Neuronal stem cell (in vitro differentiated cells): ENCODE results near the gene ASGR1.

Source experiments
- DNase-seq: peaks from one replicate; pipeline ENCODE4 v3.0.0-alpha.2; 2013; ENCODE audit warnings: low spot score
- H2AFZ ChIP-seq: one replicate; pipeline ENCODE4 v1.6.1; 2013; ENCODE audit warnings: mild to moderate bottlenecking, low read length, inconsistent platforms
- H2AK5ac ChIP-seq: 2 replicates; pipeline ENCODE4 v1.6.1; 2013; ENCODE audit warnings: low read depth, mild to moderate bottlenecking, inconsistent platforms, low read length, moderate library complexity, mixed read lengths
- H2BK120ac ChIP-seq: 2 replicates; pipeline ENCODE4 v1.6.1; 2013; ENCODE audit warnings: low read depth, mild to moderate bottlenecking, inconsistent platforms, low read length, moderate library complexity, mixed read lengths
- H2BK12ac ChIP-seq: one replicate; pipeline ENCODE4 v1.6.1; 2013; ENCODE audit warnings: low read length, inconsistent platforms
- H2BK15ac ChIP-seq: 2 replicates; pipeline ENCODE4 v1.6.1; 2013; ENCODE audit warnings: mild to moderate bottlenecking, low read length, inconsistent platforms, mixed read lengths
- H2BK5ac ChIP-seq: one replicate; pipeline ENCODE4 v1.6.1; 2013; ENCODE audit warnings: inconsistent platforms, mild to moderate bottlenecking, low read length, moderate library complexity
- H3K14ac ChIP-seq: one replicate; pipeline ENCODE4 v1.6.1; 2013; ENCODE audit warnings: low read length, inconsistent platforms
- H3K18ac ChIP-seq: 2 replicates; pipeline ENCODE4 v1.6.1; 2013; ENCODE audit warnings: low read length, inconsistent platforms
- H3K23ac ChIP-seq: 2 replicates; pipeline ENCODE4 v1.6.1; 2013; ENCODE audit warnings: low read depth, mild to moderate bottlenecking, mixed read lengths, low read length, inconsistent platforms; ENCODE audit not compliant: poor library complexity
- H3K27ac ChIP-seq: replicated peaks from 3 replicates; pipeline ENCODE4 v1.5.1; 2013; ENCODE audit warnings: low read length, inconsistent platforms
- H3K27me3 ChIP-seq, 3 experiments: 2 replicates each; pipeline ENCODE4 v1.6.1; 2013; ENCODE audit warnings: low read length in 3 of 3, mild to moderate bottlenecking in 2 of 3, inconsistent platforms in 1 of 3, low read depth in 1 of 3, mixed read lengths in 1 of 3, moderate library complexity in 1 of 3; ENCODE audit not compliant: control insufficient read depth in 3 of 3, insufficient read depth in 3 of 3
- H3K36me3 ChIP-seq, 2 donors: replicated peaks in 1 of 2; 2 replicates each; pipeline ENCODE4 v1.6.1; 2013; ENCODE audit warnings: low read length in 2 of 2; ENCODE audit not compliant: control insufficient read depth in 2 of 2, insufficient read depth in 2 of 2
- H3K4ac ChIP-seq: 2 replicates; pipeline ENCODE4 v1.6.1; 2013; ENCODE audit warnings: inconsistent platforms, mild to moderate bottlenecking, low read length, moderate library complexity
- H3K4me1 ChIP-seq, 2 donors: 1 replicate in 1 of 2; 2 replicates in 1 of 2; pipeline ENCODE4 v1.6.1; 2013; ENCODE audit warnings: low read length in 2 of 2, low read depth in 1 of 2; ENCODE audit not compliant: control insufficient read depth in 2 of 2, insufficient read depth in 1 of 2
- H3K4me2 ChIP-seq: one replicate; pipeline ENCODE4 v1.6.1; 2013; ENCODE audit warnings: mild to moderate bottlenecking, low read length, inconsistent platforms; ENCODE audit not compliant: insufficient read depth, poor library complexity, severe bottlenecking
- H3K4me3 ChIP-seq, 2 donors: 2 replicates each; pipeline ENCODE4 v1.5.1; 2013; ENCODE audit warnings: low read length in 2 of 2, mild to moderate bottlenecking in 2 of 2, inconsistent platforms in 1 of 2, moderate library complexity in 1 of 2
- H3K79me1 ChIP-seq: one replicate; pipeline ENCODE4 v1.6.1; 2013; ENCODE audit warnings: low read depth, mild to moderate bottlenecking, inconsistent platforms, low read length, moderate library complexity
- H3K9ac ChIP-seq: one replicate; pipeline ENCODE4 v1.6.1; 2013; ENCODE audit warnings: mild to moderate bottlenecking, low read depth, low read length, inconsistent platforms; ENCODE audit not compliant: poor library complexity
- H3K9me3 ChIP-seq, 2 donors: replicated peaks in 1 of 2; 2 replicates each; pipeline versions ENCODE3 to v1.6.1; 2013; ENCODE audit warnings: low read length in 2 of 2, mild to moderate bottlenecking in 2 of 2, inconsistent platforms in 1 of 2, low read depth in 1 of 2, mixed read lengths in 1 of 2, moderate library complexity in 1 of 2; ENCODE audit not compliant: control insufficient read depth in 2 of 2, insufficient read depth in 1 of 2
- H4K8ac ChIP-seq: one replicate; pipeline ENCODE4 v1.6.1; 2013; ENCODE audit warnings: low read depth, mild to moderate bottlenecking, inconsistent platforms, low read length, moderate library complexity
- H4K91ac ChIP-seq: one replicate; pipeline ENCODE4 v1.6.1; 2013; ENCODE audit warnings: low read length, low read depth, mild to moderate bottlenecking, inconsistent platforms; ENCODE audit not compliant: poor library complexity
- WGBS, 2 donors: extraction: QIAGEN DNeasy Blood & Tissue Kit; methylation state at CpG; one replicate each; pipeline ENCODE4 v1.1.7; 2013; ENCODE audit warnings: missing lambda C conversion rate in 2 of 2, mixed read lengths in 1 of 2; ENCODE audit not compliant: insufficient read length in 2 of 2, insufficient replicate concordance in 1 of 2; ENCODE audit errors: extremely low coverage in 2 of 2; 5-methylcytosine and 5-hydroxymethylcytosine counted together

ASGR1 gene

GRCh38 chr17:7205561-7205960 lies 26.4 kb upstream of the ASGR1 start:
- no peak overlapping the region for H2BK120ac ChIP-seq
- peaks cover 0 to 3% of the 10 kb centered on the region in 2 donors for H3K9me3 ChIP-seq
- peaks cover 8% of the 10 kb centered on the region for H3K79me1 ChIP-seq
- H3K27me3 ChIP-seq, result no peaks in the 10 kb centered on the region
- peaks cover 21 to 37% of the 10 kb centered on the region in 2 donors for H3K36me3 ChIP-seq
- peak overlapping the region; percentile 41 to 44 for H3K4me3 ChIP-seq
- peak overlapping the region; percentile 95 for H3K27ac ChIP-seq
- no CpG with 5 or more reads among the region's 15 CpGs for WGBS, 2 donors
- H2BK12ac ChIP-seq, result no peak overlapping the region
- no peak overlapping the region for H3K23ac ChIP-seq
- no peak overlapping the region for H4K8ac ChIP-seq
- H3K9ac ChIP-seq, result no peak overlapping the region
- no peak overlapping the region for H2BK15ac ChIP-seq
- peaks cover 36 to 37% of the 10 kb centered on the region in 2 donors for H3K4me1 ChIP-seq
- no peak for DNase-seq
- no peak overlapping the region for H3K18ac ChIP-seq
- H2AFZ ChIP-seq, result peak overlapping the region; percentile 88
- no peak overlapping the region for H3K14ac ChIP-seq
- H3K4ac ChIP-seq, result no peak overlapping the region
- H2AK5ac ChIP-seq, result no peak overlapping the region
- peak overlapping the region; percentile 71 for H3K4me2 ChIP-seq
- no peak overlapping the region for H4K91ac ChIP-seq
- no peak overlapping the region for H2BK5ac ChIP-seq

GRCh38 chr17:7204828-7205461 lies 25.8 kb upstream of the ASGR1 start:
- peak overlapping the region; percentile 88 for H2AFZ ChIP-seq
- H3K36me3 ChIP-seq, result peaks cover 21 to 41% of the 10 kb centered on the region in 2 donors
- no peak overlapping the region for H2BK12ac ChIP-seq
- H2BK120ac ChIP-seq, result no peak overlapping the region
- H3K23ac ChIP-seq, result no peak overlapping the region
- no peak overlapping the region for H2BK15ac ChIP-seq
- peaks cover 36% of the 10 kb centered on the region in 2 donors for H3K4me1 ChIP-seq
- no peak overlapping the region for H4K91ac ChIP-seq
- H3K4ac ChIP-seq, result no peak overlapping the region
- peak overlapping the region; percentile 41 to 89 for H3K4me3 ChIP-seq
- peak overlapping the region; percentile 17 for H3K9ac ChIP-seq
- no peaks in the 10 kb centered on the region for H3K27me3 ChIP-seq
- no peak overlapping the region for H2AK5ac ChIP-seq
- peak overlapping the region; percentile 86 for H3K18ac ChIP-seq
- WGBS, 2 donors, result no CpG with 5 or more reads among the region's 34 CpGs
- peak overlapping the region; percentile 19 for H2BK5ac ChIP-seq
- no peak overlapping the region for H4K8ac ChIP-seq
- peaks cover 0 to 3% of the 10 kb centered on the region in 2 donors for H3K9me3 ChIP-seq
- DNase-seq, result peak; percentile 96
- H3K14ac ChIP-seq, result no peak overlapping the region
- peak overlapping the region; percentile 95 for H3K27ac ChIP-seq
- H3K4me2 ChIP-seq, result peak overlapping the region; percentile 71
- peaks cover 8% of the 10 kb centered on the region for H3K79me1 ChIP-seq

GRCh38 chr17:7204336-7204735 lies 25.2 kb upstream of the ASGR1 start:
- Histone ChIP-seq H3K9ac (peak overlapping the region; percentile 65), H3K18ac (peak overlapping the region; percentile 95), H3K4me3 (peak overlapping the region in 1 of 2 donors; percentile 41), H4K8ac (no peak overlapping the region), H2BK15ac (no peak overlapping the region), H3K4me1 (peaks cover 36% of the 10 kb centered on the region in 2 donors), H3K9me3 (peaks cover 0 to 3% of the 10 kb centered on the region in 2 donors), H3K23ac (peak overlapping the region; percentile 81), H3K79me1 (peaks cover 8% of the 10 kb centered on the region), H2BK5ac (peak overlapping the region; percentile 19), H3K27me3 (no peaks in the 10 kb centered on the region), H3K4ac (peak overlapping the region; percentile 78), H2AFZ (peak overlapping the region; percentile 88), H2AK5ac (peak overlapping the region; percentile 95), H2BK120ac (no peak overlapping the region), H3K27ac (peak overlapping the region; percentile 95), H3K36me3 (peaks cover 21 to 43% of the 10 kb centered on the region in 2 donors), H2BK12ac (peak overlapping the region; percentile 96), H4K91ac (peak overlapping the region; percentile 77), H3K4me2 (peak overlapping the region; percentile 71), H3K14ac (no peak overlapping the region)
- no CpG with 5 or more reads among the region's 15 CpGs for WGBS, 2 donors
- DNase-seq, result no peak

GRCh38 chr17:7203391-7203790 lies 24.2 kb upstream of the ASGR1 start:
- H3K14ac ChIP-seq, result no peak overlapping the region
- H4K91ac ChIP-seq, result no peak overlapping the region
- no peaks in the 10 kb centered on the region for H3K27me3 ChIP-seq
- no peak overlapping the region for H3K23ac ChIP-seq
- no peak overlapping the region for H2BK15ac ChIP-seq
- no peak overlapping the region for H3K18ac ChIP-seq
- peaks cover 26 to 28% of the 10 kb centered on the region in 2 donors for H3K4me1 ChIP-seq
- no peak overlapping the region for H2AFZ ChIP-seq
- DNase-seq, result no peak
- no peak overlapping the region for H2AK5ac ChIP-seq
- peak overlapping the region; percentile 19 for H2BK5ac ChIP-seq
- peaks cover 21 to 47% of the 10 kb centered on the region in 2 donors for H3K36me3 ChIP-seq
- no peak overlapping the region for H3K4me2 ChIP-seq
- H3K9ac ChIP-seq, result no peak overlapping the region
- peaks cover 8% of the 10 kb centered on the region for H3K79me1 ChIP-seq
- no peak overlapping the region for H3K27ac ChIP-seq
- H4K8ac ChIP-seq, result no peak overlapping the region
- peaks cover 0 to 1% of the 10 kb centered on the region in 2 donors for H3K9me3 ChIP-seq
- H3K4me3 ChIP-seq, result no peak overlapping the region
- H3K4ac ChIP-seq, result no peak overlapping the region
- WGBS, 2 donors, result no CpG with 5 or more reads among the region's 16 CpGs
- H2BK12ac ChIP-seq, result peak overlapping the region; percentile 12
- H2BK120ac ChIP-seq, result no peak overlapping the region
